Epithelial cell of esophagus (primary cell): ENCODE measurements around the gene MFSD2B.

Experiments used
- DNase-seq: peaks from one replicate; pipeline ENCODE4 v3.0.0; 2010; ENCODE audit warnings: low read depth
- H3K4me3 ChIP-seq: 2 replicates; pipeline ENCODE4 v1.5.1; 2011; ENCODE audit warnings: mild to moderate bottlenecking, low read length, control low read depth
- CTCF ChIP-seq: IDR thresholded peaks from 2 replicates; pipeline ENCODE4 v1.5.1; 2011; ENCODE audit warnings: low read depth, mild to moderate bottlenecking, low read length, control low read depth, inconsistent platforms; ENCODE audit not compliant: insufficient read depth; ENCODE audit errors: missing control alignments

MFSD2B gene

GRCh38 chr2:24009680-24010476 lies at the start of gene MFSD2B:
TSS of gene MFSD2B (plus strand) at chr2:24010085. CDS start at chr2:24010097, 12 bp downstream.
- H3K4me3 ChIP-seq = peak within 1 kb of the TSS; percentile 34
- TF ChIP-seq CTCF = no peak
- DNase-seq = no peak

- H3K4me3 ChIP-seq = no peak overlapping the region
- TF ChIP-seq CTCF = no peak
- no peak for DNase-seq
These were observed 42.0 kb upstream of the MFSD2B start for GRCh38 chr2:23967846-23968245.

GRCh38 chr2:23976883-23977282 lies 33.0 kb upstream of the MFSD2B start:
- no peak for TF ChIP-seq CTCF
- DNase-seq = no peak
- no peak overlapping the region for H3K4me3 ChIP-seq

GRCh38 chr2:23988371-23988770 lies 21.5 kb upstream of the MFSD2B start:
- DNase-seq = peak; percentile 49
- no peak overlapping the region for H3K4me3 ChIP-seq
- TF ChIP-seq CTCF = peak; percentile 43

GRCh38 chr2:23992931-23993330 lies 17.0 kb upstream of the MFSD2B start:
- DNase-seq = no peak
- TF ChIP-seq CTCF = no peak
- H3K4me3 ChIP-seq = no peak overlapping the region

GRCh38 chr2:23993736-23994269 lies 16.1 kb upstream of the MFSD2B start:
- TF ChIP-seq CTCF = no peak
- no peak overlapping the region for H3K4me3 ChIP-seq
- DNase-seq = no peak

GRCh38 chr2:23994567-23994966 lies 15.3 kb upstream of the MFSD2B start:
- no peak for TF ChIP-seq CTCF
- H3K4me3 ChIP-seq = no peak overlapping the region
- DNase-seq = no peak
